WERI-Rb-1 (cell line): ENCODE data around the gene CACNA2D1.
"Not testable (repeated sequence)": the region's sequence is repeated elsewhere in the genome, so short reads cannot be mapped to it uniquely, and the experiment has no call there.

ENCODE experiments used
- DNase-seq: peaks from one replicate; pipeline ENCODE4 v3.0.0-alpha.2; 2020
- H3K27ac ChIP-seq: fragments of 250-450 bp; sonication (Bioruptor Pico); 2 replicates; pipeline ENCODE4 v1.5.1; 2020; ENCODE audit warnings: mild to moderate bottlenecking, moderate library complexity
- H3K27me3 ChIP-seq: fragments of 250-450 bp; sonication (Bioruptor Pico); 2 replicates; pipeline ENCODE4 v1.5.1; 2021; ENCODE audit warnings: mild to moderate bottlenecking, low read depth, moderate library complexity; ENCODE audit not compliant: insufficient read depth, severe bottlenecking
- H3K36me3 ChIP-seq: fragments of 250-450 bp; sonication (Bioruptor Pico); 2 replicates; pipeline ENCODE4 v1.5.1; 2020; ENCODE audit warnings: mild to moderate bottlenecking, moderate library complexity
- H3K4me3 ChIP-seq: 2 replicates; pipeline ENCODE4 v1.5.1; 2011; ENCODE audit warnings: low read depth, mild to moderate bottlenecking, control low read depth, low read length
- H3K9me3 ChIP-seq: fragments of 250-450 bp; sonication (Bioruptor Pico); 2 replicates; pipeline ENCODE4 v1.5.1; 2021; ENCODE audit warnings: mild to moderate bottlenecking, moderate library complexity; ENCODE audit not compliant: severe bottlenecking
- CTCF ChIP-seq: IDR thresholded peaks from 2 replicates; pipeline ENCODE4 v1.5.1; 2011; ENCODE audit warnings: low read depth, mild to moderate bottlenecking, control low read depth, inconsistent platforms, low read length

Gene CACNA2D1

GRCh38 chr7:82388138-82388537 is 55.4 kb downstream of the CACNA2D1 start:
- Histone ChIP-seq H3K27me3 (no peaks in the 10 kb centered on the region), H3K36me3 (no peaks in the 10 kb centered on the region), H3K4me3 (no peak overlapping the region), H3K9me3 (peaks cover 3% of the 10 kb centered on the region), H3K27ac (no peak overlapping the region)
- no peak for TF ChIP-seq CTCF
- no peak for DNase-seq

- H3K27ac ChIP-seq, DNase-seq, H3K9me3 ChIP-seq: not testable (repeated sequence)
Measured at GRCh38 chr7:82386571-82386970, 57.0 kb downstream of the CACNA2D1 start.

GRCh38 chr7:82384779-82385178 is 58.8 kb downstream of the CACNA2D1 start:
- no peak for TF ChIP-seq CTCF
- Histone ChIP-seq H3K9me3 (no peaks in the 10 kb centered on the region), H3K27ac (no peak overlapping the region), H3K36me3 (no peaks in the 10 kb centered on the region), H3K4me3 (no peak overlapping the region), H3K27me3 (no peaks in the 10 kb centered on the region)
- DNase-seq = no peak

More at GRCh38 chr7:82386571-82386970, 57.0 kb downstream of the CACNA2D1 start:
- not testable (repeated sequence) for H3K4me3 ChIP-seq, H3K27me3 ChIP-seq, H3K36me3 ChIP-seq

- H3K9me3 ChIP-seq = no peaks in the 10 kb centered on the region
- H3K36me3 ChIP-seq = no peaks in the 10 kb centered on the region
- no peak overlapping the region for H3K27ac ChIP-seq
- H3K27me3 ChIP-seq = no peaks in the 10 kb centered on the region
- no peak for DNase-seq
- no peak for TF ChIP-seq CTCF
- no peak overlapping the region for H3K4me3 ChIP-seq
Measured at GRCh38 chr7:82384051-82384464, 59.5 kb downstream of the CACNA2D1 start.

- H3K9me3 ChIP-seq = no peaks in the 10 kb centered on the region
- TF ChIP-seq CTCF = no peak
- no peak for DNase-seq
- H3K27me3 ChIP-seq = no peaks in the 10 kb centered on the region
- no peaks in the 10 kb centered on the region for H3K36me3 ChIP-seq
- no peak overlapping the region for H3K4me3 ChIP-seq
- H3K27ac ChIP-seq = no peak overlapping the region
Measured at GRCh38 chr7:82382276-82382675, 61.3 kb downstream of the CACNA2D1 start.

GRCh38 chr7:82376739-82377138 is 66.8 kb downstream of the CACNA2D1 start:
- no peaks in the 10 kb centered on the region for H3K27me3 ChIP-seq
- no peak overlapping the region for H3K4me3 ChIP-seq
- H3K36me3 ChIP-seq = no peaks in the 10 kb centered on the region
- no peak for DNase-seq
- H3K9me3 ChIP-seq = no peaks in the 10 kb centered on the region
- H3K27ac ChIP-seq = no peak overlapping the region
- no peak for TF ChIP-seq CTCF
